Endothelial cell of umbilical vein (primary cell): ENCODE measurements around the gene MGST1. TPM values are rescaled to one million over a fixed set of nuclear protein-coding genes. Genes with fewer than 3 reads are reported as not detected.
"Not testable (repeated sequence)": the region's sequence is repeated elsewhere in the genome, so short reads cannot be mapped to it uniquely, and the experiment has no call there.

Experiments used
- BruUV-seq: library from RNA; stranded (reverse); fragments of 400-500 nt; replicated peaks from 2 replicates; lab custom pipeline; 2021; lab: Mats Ljungman, UMichigan
- CTCF ChIA-PET: fragments of 300-600, 350-600 bp; sonication (Branson Sonifier 250); formaldehyde crosslinking; loops from one replicate; lab custom pipeline; 2021; ENCODE audit warnings: antibody characterized with exemption, inconsistent platforms; lab: Charles Lee
- POLR2A ChIA-PET: fragments of 300-600, 350-600 bp; sonication (Branson Sonifier 250); formaldehyde crosslinking; loops from one replicate; lab custom pipeline; 2021; ENCODE audit warnings: antibody characterized with exemption, inconsistent platforms; lab: Charles Lee
- DNase-seq: peaks from one replicate; pipeline ENCODE4 v3.0.0-alpha.2; 2011; ENCODE audit warnings: low read depth, low spot score
- FAIRE-seq: peaks from 2 replicates; lab custom pipeline; 2011; peaks lifted over from hg19 to GRCh38; lab: Jason Lieb, UNC
- H2AFZ ChIP-seq: 2 replicates; pipeline ENCODE4 v1.6.0; 2012; ENCODE audit warnings: low read depth, low read length, control low read depth, inconsistent platforms
- H3K27ac ChIP-seq: 2 replicates; pipeline ENCODE4 v1.5.1; 2011; ENCODE audit warnings: low read depth, mild to moderate bottlenecking, control low read depth, low read length, moderate library complexity; ENCODE audit not compliant: insufficient read depth
- H3K27me3 ChIP-seq, 2 experiments: 2 replicates each; pipeline versions ENCODE4 v1.6.0 to v1.6.1; 2011; ENCODE audit warnings: low read length in 2 of 2, mixed read lengths in 1 of 2; ENCODE audit not compliant: control insufficient read depth in 2 of 2, insufficient read depth in 2 of 2
- H3K36me3 ChIP-seq, 2 experiments: 2 replicates in 1 of 2; 3 replicates in 1 of 2; pipeline ENCODE4 v1.5.1; 2011; ENCODE audit warnings: low read length in 2 of 2, mild to moderate bottlenecking in 1 of 2, moderate library complexity in 1 of 2; ENCODE audit not compliant: control insufficient read depth in 2 of 2, insufficient read depth in 2 of 2; ENCODE audit errors: extremely low read depth in 1 of 2
- H3K4me1 ChIP-seq: 3 replicates; pipeline ENCODE4 v1.5.1; 2011; ENCODE audit warnings: mild to moderate bottlenecking, low read length; ENCODE audit not compliant: control insufficient read depth, insufficient read depth; ENCODE audit errors: extremely low read depth
- H3K4me2 ChIP-seq: 2 replicates; pipeline ENCODE4 v1.6.1; 2011; ENCODE audit warnings: low read length, control low read depth, mixed read lengths; ENCODE audit not compliant: insufficient read depth
- H3K4me3 ChIP-seq, 3 experiments: fragments of 200-600 bp in 1 of 3; sonication (generic), shearing (Covaris generic) in 1 of 3; replicated peaks in 1 of 3; 2 replicates each; pipeline ENCODE4 v1.5.1; 2011 to 2016; ENCODE audit warnings: control low read depth in 3 of 3, low read length in 3 of 3, mild to moderate bottlenecking in 2 of 3, inconsistent platforms in 1 of 3, low read depth in 1 of 3, moderate library complexity in 1 of 3; ENCODE audit not compliant: insufficient read depth in 1 of 3
- H3K79me2 ChIP-seq: 2 replicates; pipeline ENCODE4 v1.6.0; 2012; ENCODE audit warnings: low read length, inconsistent platforms; ENCODE audit not compliant: control insufficient read depth, insufficient read depth
- H3K9ac ChIP-seq: replicated peaks from 2 replicates; pipeline ENCODE3; 2011; ENCODE audit warnings: low read length, control low read depth; ENCODE audit not compliant: insufficient read depth; ENCODE audit errors: extremely low read depth
- H3K9me1 ChIP-seq: replicated peaks from 3 replicates; pipeline ENCODE4 v1.6.0; 2011; ENCODE audit warnings: mild to moderate bottlenecking, low read length; ENCODE audit not compliant: control insufficient read depth, insufficient read depth; ENCODE audit errors: extremely low read depth
- H3K9me3 ChIP-seq: replicated peaks from 2 replicates; pipeline ENCODE4 v1.5.1; 2012; ENCODE audit warnings: low read length, inconsistent platforms; ENCODE audit not compliant: control insufficient read depth, insufficient read depth
- H4K20me1 ChIP-seq: replicated peaks from 2 replicates; pipeline ENCODE3; 2011; ENCODE audit warnings: mild to moderate bottlenecking, low read length; ENCODE audit not compliant: control insufficient read depth, insufficient read depth; ENCODE audit errors: extremely low read depth
- CTCF ChIP-seq, 2 donors: IDR thresholded peaks; 1 replicate in 1 of 2; 2 replicates in 1 of 2; pipeline ENCODE4 v1.5.1; 2011; ENCODE audit warnings: low read length in 2 of 2, mild to moderate bottlenecking in 2 of 2, moderate library complexity in 2 of 2, control low read depth in 1 of 2, inconsistent platforms in 1 of 2, low read depth in 1 of 2; ENCODE audit not compliant: insufficient read depth in 1 of 2; ENCODE audit errors: extremely low read depth in 1 of 2
- EZH2 ChIP-seq: IDR thresholded peaks from 2 replicates; pipeline ENCODE4 v1.6.1; 2012; ENCODE audit warnings: borderline replicate concordance, low read depth, mild to moderate bottlenecking, moderate library complexity, low read length, inconsistent platforms; ENCODE audit not compliant: severe bottlenecking
- FOS ChIP-seq: IDR thresholded peaks from 2 replicates; pipeline ENCODE4 v1.6.1; 2011; ENCODE audit warnings: mild to moderate bottlenecking, low read length, moderate library complexity, borderline replicate concordance; ENCODE audit not compliant: insufficient read depth
- GATA2 ChIP-seq: IDR thresholded peaks from 2 replicates; pipeline ENCODE4 v1.7.0; 2011; ENCODE audit warnings: low read depth, mild to moderate bottlenecking, moderate library complexity, mixed read lengths, low read length; ENCODE audit not compliant: insufficient read length, insufficient read depth
- JUN ChIP-seq: IDR thresholded peaks from 2 replicates; pipeline ENCODE4 v1.6.1; 2011; ENCODE audit warnings: borderline replicate concordance, low read depth; ENCODE audit not compliant: insufficient read length, insufficient read depth
- MYC ChIP-seq: IDR thresholded peaks from one replicate; pipeline ENCODE4 v1.6.1; 2011; ENCODE audit warnings: mild to moderate bottlenecking, low read depth, low read length
- POLR2A ChIP-seq: IDR thresholded peaks from 2 replicates; pipeline ENCODE4 v1.6.1; 2012; ENCODE audit warnings: low read depth, mild to moderate bottlenecking, control low read depth, low read length
- POLR2AphosphoS5 ChIP-seq: IDR thresholded peaks from 2 replicates; pipeline ENCODE4 v1.6.1; 2012; ENCODE audit warnings: low read depth, mild to moderate bottlenecking, control low read depth, low read length, moderate library complexity; ENCODE audit not compliant: insufficient read depth
- dilution Hi-C: fragments of 300-500 bp; cut with MboI; formaldehyde crosslinking; loops from one replicate; pipeline ENCODE4 v1.15.0; 2019; ENCODE audit warnings: low sequenced_read_pairs; ENCODE audit not compliant: extremely low pct_ligation_motif_present
- intact Hi-C: fragments of 100-400 bp; cut with micrococcal nuclease; formaldehyde crosslinking; loops from one replicate; pipeline ENCODE4 v1.10.0; 2022
- polyA plus RNA-seq, 4 experiments: library from polyadenylated mRNA; depleted of rRNA in 3 of 4; stranded (reverse) in 3 of 4; unstranded in 1 of 4; fragments of >200 nt; gene quantifications; 2 replicates each; pipeline versions ENCODE4 v1.2.1 to v1.2.3, GENCODE V29; 2011 to 2012; ENCODE audit warnings: missing spikeins in 1 of 4
- total RNA-seq: library from RNA; stranded (reverse); gene quantifications from 2 replicates; pipeline ENCODE4 v1.2.3, GENCODE V29; 2021
- TF ChIP-seq, protein P1 (sequence below): IDR thresholded peaks from 2 replicates; pipeline ENCODE4 v1.6.1; 2011; ENCODE audit not compliant: insufficient read depth, insufficient read length

MGST1 gene
- total and polyA plus RNA-seq, 2 donors (not counting 3 experiments of a cell fraction or from before 2014, with no cell fraction given), result 131 to 170 TPM

- CTCF ChIA-PET, result no interaction called here
These were observed 51.7 kb downstream of the MGST1 start for GRCh38 chr12:16399101-16399500.

GRCh38 chr12:16401835-16402234 lies 54.4 kb downstream of the MGST1 start:
- H3K79me2 ChIP-seq, H3K27ac ChIP-seq, BruUV-seq, H2AFZ ChIP-seq, H3K27me3 ChIP-seq, H3K4me3 ChIP-seq, intact Hi-C loops, H3K9ac ChIP-seq, dilution Hi-C loops, H3K4me2 ChIP-seq, POLR2A ChIA-PET, H3K9me1 ChIP-seq, DNase-seq, FAIRE-seq, H3K9me3 ChIP-seq, H4K20me1 ChIP-seq, H3K4me1 ChIP-seq, H3K36me3 ChIP-seq, CTCF ChIA-PET: not testable (repeated sequence)

More at GRCh38 chr12:16399101-16399500, 51.7 kb downstream of the MGST1 start:
- FAIRE-seq, result no peak
- DNase-seq, result no peak
- no peaks in the 10 kb centered on the region for H3K79me2 ChIP-seq
- BruUV-seq, result no TSS peak
- H3K9me1 ChIP-seq, result no peaks in the 10 kb centered on the region
- TF ChIP-seq GATA2 (no peak), FOS (no peak), JUN (no peak), POLR2A (no peak), CTCF (IDR thresholded peaks at IDR 0.05; ENCODE audit: extremely low read depth in 1 of 2, insufficient read depth in 1 of 2, low read depth in 1 of 2, low read length in 2 of 2) (no peak), POLR2AphosphoS5 (no peak), MYC (no peak), EZH2 (no peak)
- TF ChIP-seq, protein P1, sequence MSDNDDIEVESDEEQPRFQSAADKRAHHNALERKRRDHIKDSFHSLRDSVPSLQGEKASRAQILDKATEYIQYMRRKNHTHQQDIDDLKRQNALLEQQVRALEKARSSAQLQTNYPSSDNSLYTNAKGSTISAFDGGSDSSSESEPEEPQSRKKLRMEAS, result no peak
- no peak overlapping the region for H3K27ac ChIP-seq
- dilution Hi-C loops, result no loop called here
- no peak overlapping the region for H2AFZ ChIP-seq
- H3K36me3 ChIP-seq, result no peaks in the 10 kb centered on the region
- no peak overlapping the region for H3K4me3 ChIP-seq
- intact Hi-C loops, result no loop called here
- POLR2A ChIA-PET, result no interaction called here
- H3K9me3 ChIP-seq, result no peaks in the 10 kb centered on the region
- no peak overlapping the region for H3K4me2 ChIP-seq
- H4K20me1 ChIP-seq, result no peaks in the 10 kb centered on the region
- H3K27me3 ChIP-seq, result no peaks in the 10 kb centered on the region
- H3K9ac ChIP-seq, result no peak overlapping the region
- no peaks in the 10 kb centered on the region for H3K4me1 ChIP-seq
